Loucy (cell line): Measurements from ENCODE around the gene ESD.

Experiments used
- H2AFZ ChIP-seq: fragments of 200-600 bp; sonication (generic); 2 replicates; pipeline ENCODE4 v1.6.0; 2016; ENCODE audit warnings: antibody characterized with exemption, mild to moderate bottlenecking, low read length, moderate library complexity
- H3F3A ChIP-seq: fragments of 200-600 bp; 2 replicates; pipeline ENCODE4 v1.6.0; 2016; ENCODE audit warnings: antibody characterized with exemption, low read depth, mild to moderate bottlenecking
- H3K27me3 ChIP-seq: fragments of 200-600 bp; sonication (generic); 2 replicates; pipeline ENCODE4 v1.6.1; 2014; ENCODE audit warnings: low read length, mild to moderate bottlenecking; ENCODE audit not compliant: insufficient read depth, poor library complexity, severe bottlenecking
- H3K36me3 ChIP-seq: fragments of 200-600 bp; sonication (generic); 2 replicates; pipeline ENCODE4 v1.6.1; 2016; ENCODE audit warnings: low read length; ENCODE audit not compliant: insufficient read depth
- H3K4me1 ChIP-seq: fragments of 200-600 bp; sonication (generic); 2 replicates; pipeline ENCODE4 v1.5.1; 2014; ENCODE audit warnings: low read length, mild to moderate bottlenecking; ENCODE audit not compliant: insufficient read depth, poor library complexity, severe bottlenecking
- H3K4me2 ChIP-seq: fragments of 200-600 bp; sonication (generic); 2 replicates; pipeline ENCODE4 v1.6.0; 2014; ENCODE audit warnings: antibody characterized with exemption, low read length, low read depth, mild to moderate bottlenecking; ENCODE audit not compliant: poor library complexity, severe bottlenecking
- H3K4me3 ChIP-seq: fragments of 200-600 bp; sonication (generic); 2 replicates; pipeline ENCODE4 v1.5.1; 2014; ENCODE audit warnings: low read length, mild to moderate bottlenecking, mixed read lengths; ENCODE audit not compliant: poor library complexity, severe bottlenecking
- H3K79me2 ChIP-seq: fragments of 200-600 bp; sonication (generic); 2 replicates; pipeline ENCODE4 v1.6.1; 2014; ENCODE audit warnings: low read length; ENCODE audit not compliant: insufficient read depth
- H3K9ac ChIP-seq: fragments of 200-600 bp; sonication (generic); 2 replicates; pipeline ENCODE4 v1.6.0; 2014; ENCODE audit warnings: mild to moderate bottlenecking, low read depth, low read length, moderate library complexity; ENCODE audit not compliant: poor library complexity, severe bottlenecking
- H3K9me2 ChIP-seq: fragments of 200-600 bp; sonication (generic); replicated peaks from 2 replicates; pipeline ENCODE4 v1.6.1; 2016; ENCODE audit warnings: low read depth, low read length, mixed read lengths
- H3K9me3 ChIP-seq: fragments of 200-600 bp; sonication (generic); 2 replicates; pipeline ENCODE4 v1.6.1; 2014; ENCODE audit warnings: mild to moderate bottlenecking, antibody characterized with exemption, low read length, low read depth; ENCODE audit not compliant: insufficient read depth
- H4K20me1 ChIP-seq: fragments of 200-600 bp; sonication (generic); 2 replicates; pipeline ENCODE4 v1.6.0; 2014; ENCODE audit warnings: antibody characterized with exemption, low read length, mild to moderate bottlenecking; ENCODE audit not compliant: insufficient read depth, poor library complexity, severe bottlenecking
- EZH2phosphoT487 ChIP-seq: fragments of 200-600 bp; IDR thresholded peaks from 2 replicates; pipeline ENCODE4 v1.6.1; 2018; ENCODE audit warnings: antibody characterized with exemption, mild to moderate bottlenecking, moderate library complexity, borderline replicate concordance
- TF ChIP-seq, protein P1 (sequence below): fragments of 200-600 bp; sonication (generic); conservative IDR thresholded peaks from 2 replicates; pipeline ENCODE4 v1.5.1; 2014; ENCODE audit warnings: mild to moderate bottlenecking, antibody characterized with exemption, low read length

The ESD gene

GRCh38 chr13:46738766-46739165 lies 58.2 kb downstream of the ESD start:
- no peaks in the 10 kb centered on the region for H3K27me3 ChIP-seq

DNA sequence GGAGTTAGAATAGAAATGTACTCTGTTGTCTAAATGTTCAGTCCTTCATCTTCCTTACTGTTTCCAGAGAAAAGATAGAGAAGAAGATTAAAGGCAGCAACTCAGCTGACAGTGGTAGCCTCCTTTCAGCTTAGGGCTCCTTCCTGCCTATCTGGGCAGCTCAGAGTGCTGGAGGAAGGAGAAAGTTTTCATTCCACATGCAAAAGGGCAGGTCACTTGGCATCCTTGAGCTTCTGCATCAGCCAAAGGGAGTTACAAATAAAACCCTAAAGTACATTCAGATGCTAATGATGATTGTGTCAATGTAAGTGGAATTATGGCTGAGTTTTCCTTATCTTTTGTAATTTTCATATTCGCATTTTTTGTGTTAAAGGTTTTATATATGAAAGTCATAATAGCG lies 58.9 kb downstream of the ESD start:
- H3K27me3 ChIP-seq = no peaks in the 10 kb centered on the region
- no peaks in the 10 kb centered on the region for H3F3A ChIP-seq
- no peaks in the 10 kb centered on the region for H3K79me2 ChIP-seq

More at GRCh38 chr13:46738766-46739165, 58.2 kb downstream of the ESD start:
- no peak overlapping the region for H3K4me3 ChIP-seq
- H3K4me2 ChIP-seq = no peak overlapping the region
- no peaks in the 10 kb centered on the region for H3K9me3 ChIP-seq
- H3K9ac ChIP-seq = no peak overlapping the region
- peaks cover 21% of the 10 kb centered on the region for H3K4me1 ChIP-seq
- TF ChIP-seq EZH2phosphoT487 = no peak
- TF ChIP-seq, protein P1, sequence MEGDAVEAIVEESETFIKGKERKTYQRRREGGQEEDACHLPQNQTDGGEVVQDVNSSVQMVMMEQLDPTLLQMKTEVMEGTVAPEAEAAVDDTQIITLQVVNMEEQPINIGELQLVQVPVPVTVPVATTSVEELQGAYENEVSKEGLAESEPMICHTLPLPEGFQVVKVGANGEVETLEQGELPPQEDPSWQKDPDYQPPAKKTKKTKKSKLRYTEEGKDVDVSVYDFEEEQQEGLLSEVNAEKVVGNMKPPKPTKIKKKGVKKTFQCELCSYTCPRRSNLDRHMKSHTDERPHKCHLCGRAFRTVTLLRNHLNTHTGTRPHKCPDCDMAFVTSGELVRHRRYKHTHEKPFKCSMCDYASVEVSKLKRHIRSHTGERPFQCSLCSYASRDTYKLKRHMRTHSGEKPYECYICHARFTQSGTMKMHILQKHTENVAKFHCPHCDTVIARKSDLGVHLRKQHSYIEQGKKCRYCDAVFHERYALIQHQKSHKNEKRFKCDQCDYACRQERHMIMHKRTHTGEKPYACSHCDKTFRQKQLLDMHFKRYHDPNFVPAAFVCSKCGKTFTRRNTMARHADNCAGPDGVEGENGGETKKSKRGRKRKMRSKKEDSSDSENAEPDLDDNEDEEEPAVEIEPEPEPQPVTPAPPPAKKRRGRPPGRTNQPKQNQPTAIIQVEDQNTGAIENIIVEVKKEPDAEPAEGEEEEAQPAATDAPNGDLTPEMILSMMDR = no peak
- no peaks in the 10 kb centered on the region for H3K9me2 ChIP-seq
- no peaks in the 10 kb centered on the region for H4K20me1 ChIP-seq
- no peak overlapping the region for H2AFZ ChIP-seq
- H3K36me3 ChIP-seq = peaks cover 17% of the 10 kb centered on the region; the same call in 1 of the 2 replicates
- no peaks in the 10 kb centered on the region for H3K79me2 ChIP-seq
- no peaks in the 10 kb centered on the region for H3F3A ChIP-seq

GRCh38 chr13:46736541-46737310 lies 60.2 kb downstream of the ESD start:
- H3K4me1 ChIP-seq = peaks cover 21% of the 10 kb centered on the region
- TF ChIP-seq, protein P1 = peak; percentile 13; the same call in 1 of the 2 replicates
- no peak for TF ChIP-seq EZH2phosphoT487
- no peaks in the 10 kb centered on the region for H3K27me3 ChIP-seq
- no peak overlapping the region for H3K4me3 ChIP-seq
- no peak overlapping the region for H2AFZ ChIP-seq
- H4K20me1 ChIP-seq = no peaks in the 10 kb centered on the region
- no peaks in the 10 kb centered on the region for H3F3A ChIP-seq
- no peaks in the 10 kb centered on the region for H3K9me3 ChIP-seq
- no peaks in the 10 kb centered on the region for H3K79me2 ChIP-seq
- no peaks in the 10 kb centered on the region for H3K9me2 ChIP-seq
- H3K4me2 ChIP-seq = no peak overlapping the region
- peaks cover 34% of the 10 kb centered on the region; the same call in 1 of the 2 replicates for H3K36me3 ChIP-seq
- H3K9ac ChIP-seq = no peak overlapping the region

More for the DNA sequence above, 58.9 kb downstream of the ESD start:
- Histone ChIP-seq H3K4me2 (no peak overlapping the region), H2AFZ (no peak overlapping the region), H3K9me3 (no peaks in the 10 kb centered on the region), H3K4me1 (peaks cover 21% of the 10 kb centered on the region), H3K9ac (no peak overlapping the region), H3K36me3 (peaks cover 23% of the 10 kb centered on the region; the same call in 1 of the 2 replicates), H3K4me3 (no peak overlapping the region), H4K20me1 (no peaks in the 10 kb centered on the region), H3K9me2 (no peaks in the 10 kb centered on the region)
- TF ChIP-seq, protein P1 = no peak
- TF ChIP-seq EZH2phosphoT487 = no peak
